K562 (cell line): ENCODE results near the gene ARHGAP23. TPM values are rescaled to one million over a fixed set of nuclear protein-coding genes. Genes with fewer than 3 reads are reported as not detected.

ENCODE experiments used
- EP400 ChIP-seq: fragments of 450-650 bp; IDR thresholded peaks from 2 replicates; pipeline ENCODE4 v1.6.1; 2017; ENCODE audit warnings: antibody characterized with exemption, mild to moderate bottlenecking, moderate library complexity
- MEF2D ChIP-seq: conservative IDR thresholded peaks from 2 replicates; pipeline ENCODE4 v1.6.1; 2016; ENCODE audit warnings: low read depth, missing genetic modification characterization, missing compliant biosample characterization
- NFATC3 ChIP-seq: fragments of 450-650 bp; IDR thresholded peaks from 2 replicates; pipeline ENCODE4 v1.6.1; 2017; ENCODE audit warnings: mild to moderate bottlenecking
- NR2C1 ChIP-seq, 2 experiments: fragments of 450-650 bp; IDR thresholded peaks; 2 replicates each; pipeline ENCODE4 v1.6.1; 2017; ENCODE audit warnings: mild to moderate bottlenecking in 2 of 2, antibody characterized with exemption in 1 of 2, inconsistent platforms in 1 of 2, missing compliant biosample characterization in 1 of 2, missing genetic modification characterization in 1 of 2
- ZBTB7A ChIP-seq: IDR thresholded peaks from 2 replicates; pipeline ENCODE4 v1.6.1; 2011; ENCODE audit warnings: low read depth, mild to moderate bottlenecking, low read length, moderate library complexity, borderline replicate concordance; ENCODE audit not compliant: control insufficient read depth
- ZNF263 ChIP-seq: sonication (generic); formaldehyde crosslinking; IDR thresholded peaks from 2 replicates; pipeline ENCODE4 v1.8.0; 2022; ENCODE audit warnings: mild to moderate bottlenecking, missing genetic modification reagents, borderline replicate concordance
- polyA plus RNA-seq, 8 experiments: library from polyadenylated mRNA; depleted of rRNA in 4 of 8; stranded (reverse) in 5 of 8; unstranded in 3 of 8; fragments of >200 nt; fragmentation: Nextera tagmentation in 2 of 8; fragmentation: Illumina TruSeq in 1 of 8; extraction: Ambion mirVana in 2 of 8; extraction: Trizol in 1 of 8; gene quantifications; 2 replicates each; pipeline versions ENCODE4 v1.2.1 to v1.2.3, GENCODE V29; 2011 to 2014; ENCODE audit warnings: inconsistent platforms in 1 of 8, missing spikeins in 1 of 8
- total RNA-seq, 7 experiments: library from RNA; depleted of rRNA in 6 of 7; stranded (reverse); fragments of >200 nt in 6 of 7; fragmentation: Illumina TruSeq in 2 of 7; extraction: Trizol in 2 of 7; gene quantifications; 2 replicates each; pipeline versions ENCODE4 v1.2.1 to v1.2.3, GENCODE V29; 2011 to 2021; ENCODE audit warnings: low replicate concordance in 1 of 7
- TF ChIP-seq, protein P1 (sequence below): fragments of 450-650 bp; IDR thresholded peaks from 2 replicates; pipeline ENCODE4 v1.6.1; 2016; ENCODE audit warnings: mild to moderate bottlenecking, moderate library complexity
- TF ChIP-seq, protein P2 (sequence below): IDR thresholded peaks from 3 replicates; pipeline ENCODE4 v1.6.1; 2011; ENCODE audit warnings: borderline replicate concordance, mild to moderate bottlenecking, moderate library complexity; ENCODE audit not compliant: insufficient read length; ENCODE audit errors: extremely low read depth
- TF ChIP-seq, protein P3 (sequence below), 2 experiments: fragments of 450-650 bp; IDR thresholded peaks; 2 replicates each; pipeline ENCODE4 v1.6.1; 2016

The ARHGAP23 gene
- total and polyA plus RNA-seq, 9 of the 15 experiments (the other 6 are each of a cell fraction or from before 2014, with no cell fraction given), result 0.01 to 2.7 (median 0.70) TPM

DNA sequence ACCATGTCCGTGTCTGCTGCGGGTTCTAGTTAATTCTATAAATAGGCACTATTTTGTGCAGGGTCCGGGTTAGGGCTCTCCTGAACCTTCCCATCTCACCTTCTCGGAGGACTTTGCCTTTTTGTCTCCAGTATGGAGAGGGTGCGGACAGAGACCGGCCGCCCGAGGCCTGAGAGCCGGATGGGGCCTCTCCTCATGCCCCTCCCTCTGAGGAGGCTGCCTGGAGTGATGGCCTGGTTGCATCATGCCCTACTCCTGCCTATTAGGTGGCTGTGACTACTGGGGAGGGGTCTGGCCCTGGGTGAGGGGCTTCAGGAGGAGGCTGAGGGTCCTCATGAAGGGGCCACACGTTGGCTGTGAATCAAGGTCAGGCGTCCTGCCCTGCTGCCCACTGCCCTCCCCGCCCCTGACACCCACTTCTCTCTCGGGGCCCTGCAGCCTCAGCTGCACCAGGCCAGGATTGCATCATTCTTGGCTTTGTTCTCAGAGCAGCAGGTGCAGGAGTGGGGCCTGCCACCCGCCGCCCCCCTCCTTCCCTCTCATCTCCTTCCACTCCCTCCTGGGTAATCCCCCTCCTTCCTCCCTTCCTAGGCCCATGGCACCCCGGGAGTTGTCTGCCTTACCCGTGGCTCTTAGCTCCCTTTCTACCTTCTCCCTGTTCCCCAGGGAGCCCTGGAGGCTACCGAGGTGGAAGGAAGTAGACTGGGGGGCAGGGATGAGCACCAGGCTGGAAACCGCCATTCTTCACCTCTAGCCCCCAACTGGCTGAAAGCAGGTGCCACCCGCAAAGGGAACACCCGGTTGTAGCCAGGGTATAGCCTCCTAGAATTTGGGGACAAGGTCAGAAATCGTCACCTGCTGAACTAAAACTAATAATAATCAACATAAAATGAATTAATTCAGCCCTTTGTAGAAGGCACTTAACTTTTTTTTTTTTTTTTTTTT is 12.7 kb upstream of the ARHGAP23 start (continued):
- TF ChIP-seq, protein P1, sequence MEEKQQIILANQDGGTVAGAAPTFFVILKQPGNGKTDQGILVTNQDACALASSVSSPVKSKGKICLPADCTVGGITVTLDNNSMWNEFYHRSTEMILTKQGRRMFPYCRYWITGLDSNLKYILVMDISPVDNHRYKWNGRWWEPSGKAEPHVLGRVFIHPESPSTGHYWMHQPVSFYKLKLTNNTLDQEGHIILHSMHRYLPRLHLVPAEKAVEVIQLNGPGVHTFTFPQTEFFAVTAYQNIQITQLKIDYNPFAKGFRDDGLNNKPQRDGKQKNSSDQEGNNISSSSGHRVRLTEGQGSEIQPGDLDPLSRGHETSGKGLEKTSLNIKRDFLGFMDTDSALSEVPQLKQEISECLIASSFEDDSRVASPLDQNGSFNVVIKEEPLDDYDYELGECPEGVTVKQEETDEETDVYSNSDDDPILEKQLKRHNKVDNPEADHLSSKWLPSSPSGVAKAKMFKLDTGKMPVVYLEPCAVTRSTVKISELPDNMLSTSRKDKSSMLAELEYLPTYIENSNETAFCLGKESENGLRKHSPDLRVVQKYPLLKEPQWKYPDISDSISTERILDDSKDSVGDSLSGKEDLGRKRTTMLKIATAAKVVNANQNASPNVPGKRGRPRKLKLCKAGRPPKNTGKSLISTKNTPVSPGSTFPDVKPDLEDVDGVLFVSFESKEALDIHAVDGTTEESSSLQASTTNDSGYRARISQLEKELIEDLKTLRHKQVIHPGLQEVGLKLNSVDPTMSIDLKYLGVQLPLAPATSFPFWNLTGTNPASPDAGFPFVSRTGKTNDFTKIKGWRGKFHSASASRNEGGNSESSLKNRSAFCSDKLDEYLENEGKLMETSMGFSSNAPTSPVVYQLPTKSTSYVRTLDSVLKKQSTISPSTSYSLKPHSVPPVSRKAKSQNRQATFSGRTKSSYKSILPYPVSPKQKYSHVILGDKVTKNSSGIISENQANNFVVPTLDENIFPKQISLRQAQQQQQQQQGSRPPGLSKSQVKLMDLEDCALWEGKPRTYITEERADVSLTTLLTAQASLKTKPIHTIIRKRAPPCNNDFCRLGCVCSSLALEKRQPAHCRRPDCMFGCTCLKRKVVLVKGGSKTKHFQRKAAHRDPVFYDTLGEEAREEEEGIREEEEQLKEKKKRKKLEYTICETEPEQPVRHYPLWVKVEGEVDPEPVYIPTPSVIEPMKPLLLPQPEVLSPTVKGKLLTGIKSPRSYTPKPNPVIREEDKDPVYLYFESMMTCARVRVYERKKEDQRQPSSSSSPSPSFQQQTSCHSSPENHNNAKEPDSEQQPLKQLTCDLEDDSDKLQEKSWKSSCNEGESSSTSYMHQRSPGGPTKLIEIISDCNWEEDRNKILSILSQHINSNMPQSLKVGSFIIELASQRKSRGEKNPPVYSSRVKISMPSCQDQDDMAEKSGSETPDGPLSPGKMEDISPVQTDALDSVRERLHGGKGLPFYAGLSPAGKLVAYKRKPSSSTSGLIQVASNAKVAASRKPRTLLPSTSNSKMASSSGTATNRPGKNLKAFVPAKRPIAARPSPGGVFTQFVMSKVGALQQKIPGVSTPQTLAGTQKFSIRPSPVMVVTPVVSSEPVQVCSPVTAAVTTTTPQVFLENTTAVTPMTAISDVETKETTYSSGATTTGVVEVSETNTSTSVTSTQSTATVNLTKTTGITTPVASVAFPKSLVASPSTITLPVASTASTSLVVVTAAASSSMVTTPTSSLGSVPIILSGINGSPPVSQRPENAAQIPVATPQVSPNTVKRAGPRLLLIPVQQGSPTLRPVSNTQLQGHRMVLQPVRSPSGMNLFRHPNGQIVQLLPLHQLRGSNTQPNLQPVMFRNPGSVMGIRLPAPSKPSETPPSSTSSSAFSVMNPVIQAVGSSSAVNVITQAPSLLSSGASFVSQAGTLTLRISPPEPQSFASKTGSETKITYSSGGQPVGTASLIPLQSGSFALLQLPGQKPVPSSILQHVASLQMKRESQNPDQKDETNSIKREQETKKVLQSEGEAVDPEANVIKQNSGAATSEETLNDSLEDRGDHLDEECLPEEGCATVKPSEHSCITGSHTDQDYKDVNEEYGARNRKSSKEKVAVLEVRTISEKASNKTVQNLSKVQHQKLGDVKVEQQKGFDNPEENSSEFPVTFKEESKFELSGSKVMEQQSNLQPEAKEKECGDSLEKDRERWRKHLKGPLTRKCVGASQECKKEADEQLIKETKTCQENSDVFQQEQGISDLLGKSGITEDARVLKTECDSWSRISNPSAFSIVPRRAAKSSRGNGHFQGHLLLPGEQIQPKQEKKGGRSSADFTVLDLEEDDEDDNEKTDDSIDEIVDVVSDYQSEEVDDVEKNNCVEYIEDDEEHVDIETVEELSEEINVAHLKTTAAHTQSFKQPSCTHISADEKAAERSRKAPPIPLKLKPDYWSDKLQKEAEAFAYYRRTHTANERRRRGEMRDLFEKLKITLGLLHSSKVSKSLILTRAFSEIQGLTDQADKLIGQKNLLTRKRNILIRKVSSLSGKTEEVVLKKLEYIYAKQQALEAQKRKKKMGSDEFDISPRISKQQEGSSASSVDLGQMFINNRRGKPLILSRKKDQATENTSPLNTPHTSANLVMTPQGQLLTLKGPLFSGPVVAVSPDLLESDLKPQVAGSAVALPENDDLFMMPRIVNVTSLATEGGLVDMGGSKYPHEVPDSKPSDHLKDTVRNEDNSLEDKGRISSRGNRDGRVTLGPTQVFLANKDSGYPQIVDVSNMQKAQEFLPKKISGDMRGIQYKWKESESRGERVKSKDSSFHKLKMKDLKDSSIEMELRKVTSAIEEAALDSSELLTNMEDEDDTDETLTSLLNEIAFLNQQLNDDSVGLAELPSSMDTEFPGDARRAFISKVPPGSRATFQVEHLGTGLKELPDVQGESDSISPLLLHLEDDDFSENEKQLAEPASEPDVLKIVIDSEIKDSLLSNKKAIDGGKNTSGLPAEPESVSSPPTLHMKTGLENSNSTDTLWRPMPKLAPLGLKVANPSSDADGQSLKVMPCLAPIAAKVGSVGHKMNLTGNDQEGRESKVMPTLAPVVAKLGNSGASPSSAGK, result peak; percentile 56; the same call in 1 of the 2 replicates
- TF ChIP-seq, protein P2, sequence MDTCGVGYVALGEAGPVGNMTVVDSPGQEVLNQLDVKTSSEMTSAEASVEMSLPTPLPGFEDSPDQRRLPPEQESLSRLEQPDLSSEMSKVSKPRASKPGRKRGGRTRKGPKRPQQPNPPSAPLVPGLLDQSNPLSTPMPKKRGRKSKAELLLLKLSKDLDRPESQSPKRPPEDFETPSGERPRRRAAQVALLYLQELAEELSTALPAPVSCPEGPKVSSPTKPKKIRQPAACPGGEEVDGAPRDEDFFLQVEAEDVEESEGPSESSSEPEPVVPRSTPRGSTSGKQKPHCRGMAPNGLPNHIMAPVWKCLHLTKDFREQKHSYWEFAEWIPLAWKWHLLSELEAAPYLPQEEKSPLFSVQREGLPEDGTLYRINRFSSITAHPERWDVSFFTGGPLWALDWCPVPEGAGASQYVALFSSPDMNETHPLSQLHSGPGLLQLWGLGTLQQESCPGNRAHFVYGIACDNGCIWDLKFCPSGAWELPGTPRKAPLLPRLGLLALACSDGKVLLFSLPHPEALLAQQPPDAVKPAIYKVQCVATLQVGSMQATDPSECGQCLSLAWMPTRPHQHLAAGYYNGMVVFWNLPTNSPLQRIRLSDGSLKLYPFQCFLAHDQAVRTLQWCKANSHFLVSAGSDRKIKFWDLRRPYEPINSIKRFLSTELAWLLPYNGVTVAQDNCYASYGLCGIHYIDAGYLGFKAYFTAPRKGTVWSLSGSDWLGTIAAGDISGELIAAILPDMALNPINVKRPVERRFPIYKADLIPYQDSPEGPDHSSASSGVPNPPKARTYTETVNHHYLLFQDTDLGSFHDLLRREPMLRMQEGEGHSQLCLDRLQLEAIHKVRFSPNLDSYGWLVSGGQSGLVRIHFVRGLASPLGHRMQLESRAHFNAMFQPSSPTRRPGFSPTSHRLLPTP, result no peak
- TF ChIP-seq MEF2D (tag) (0 out of 2 replicates have a peak, but pooled peaks have one; percentile 35), NFATC3 (no peak), ZNF263 (CRISPR knock-in tag) (no peak), ZBTB7A (peak; percentile 56; the same call in 1 of the 2 replicates), NR2C1 (IDR thresholded peaks at IDR 0.05) (no peak), NR2C1 (tag; IDR thresholded peaks at IDR 0.05) (peak; percentile 41; the same call in 1 of the 2 replicates), EP400 (peak; percentile 91)
- TF ChIP-seq, protein P3, sequence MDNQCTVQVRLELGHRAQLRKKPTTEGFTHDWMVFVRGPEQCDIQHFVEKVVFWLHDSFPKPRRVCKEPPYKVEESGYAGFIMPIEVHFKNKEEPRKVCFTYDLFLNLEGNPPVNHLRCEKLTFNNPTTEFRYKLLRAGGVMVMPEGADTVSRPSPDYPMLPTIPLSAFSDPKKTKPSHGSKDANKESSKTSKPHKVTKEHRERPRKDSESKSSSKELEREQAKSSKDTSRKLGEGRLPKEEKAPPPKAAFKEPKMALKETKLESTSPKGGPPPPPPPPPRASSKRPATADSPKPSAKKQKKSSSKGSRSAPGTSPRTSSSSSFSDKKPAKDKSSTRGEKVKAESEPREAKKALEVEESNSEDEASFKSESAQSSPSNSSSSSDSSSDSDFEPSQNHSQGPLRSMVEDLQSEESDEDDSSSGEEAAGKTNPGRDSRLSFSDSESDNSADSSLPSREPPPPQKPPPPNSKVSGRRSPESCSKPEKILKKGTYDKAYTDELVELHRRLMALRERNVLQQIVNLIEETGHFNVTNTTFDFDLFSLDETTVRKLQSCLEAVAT (IDR thresholded peaks at IDR 0.05), result no peak
